Measurements from ENCODE around the gene TBC1D9B. TPM values are rescaled to one million over a fixed set of nuclear protein-coding genes. Genes with fewer than 3 reads are reported as not detected.

TBC1D9B gene
- total and polyA plus RNA-seq, 9 of the 15 experiments (the other 6 are each of a cell fraction or from before 2014, with no cell fraction given): 2.9 to 59.1 (median 33.5) TPM

GRCh38 chr5:179819296-179820126 is 88.2 kb downstream of the TBC1D9B start (continued):
- TF ChIP-seq ZNF696 (CRISPR knock-in tag; conservative IDR thresholded peaks at IDR 0.05) (no peak), ZNF507 (tag; conservative IDR thresholded peaks at IDR 0.05) (0 out of 2 replicates have a peak, but pooled peaks have one; percentile 29), MCM7 (IDR thresholded peaks at IDR 0.05) (no peak), TAF15 (IDR thresholded peaks at IDR 0.05; ENCODE audit: low read depth, low read length) (no peak), MYBL2 (IDR thresholded peaks at IDR 0.05; ENCODE audit: low read depth) (no peak), MYBL2 (CRISPR knock-in tag; IDR thresholded peaks at IDR 0.05; ENCODE audit: borderline replicate concordance) (no peak), TBL1XR1 (IDR thresholded peaks at IDR 0.05; ENCODE audit: low read length in 2 of 2) (no peak), ERF (CRISPR knock-in tag; IDR thresholded peaks at IDR 0.05) (peak; percentile 97), NKRF (IDR thresholded peaks at IDR 0.05; ENCODE audit: borderline replicate concordance) (peak; percentile 40; the same call in 1 of the 2 replicates), FOXA3 (CRISPR knock-in tag; conservative IDR thresholded peaks at IDR 0.05 in 1 of 2, IDR thresholded peaks at IDR 0.05 in 1 of 2) (no peak; a peak in 1 of 4 replicates), RBM14 (IDR thresholded peaks at IDR 0.05; ENCODE audit: borderline replicate concordance, insufficient read depth, low read depth, low read length) (no peak), HNRNPLL (IDR thresholded peaks at IDR 0.05; ENCODE audit: low read depth, low read length, poor library complexity, severe bottlenecking) (no peak), MCM2 (IDR thresholded peaks at IDR 0.05; ENCODE audit: low read depth) (no peak), ZNF395 (CRISPR knock-in tag; IDR thresholded peaks at IDR 0.05) (peak; percentile 95), ZNF77 (CRISPR knock-in tag; IDR thresholded peaks at IDR 0.05) (peak; percentile 80; the same call in 1 of the 2 replicates), RB1 (IDR thresholded peaks at IDR 0.05; ENCODE audit: low read depth) (peak; percentile 6; the same call in 1 of the 2 replicates), FOXK2 (conservative IDR thresholded peaks at IDR 0.05 in 1 of 2, IDR thresholded peaks at IDR 0.05 in 1 of 2; ENCODE audit: low read depth in 2 of 2) (no peak), XRCC5 (IDR thresholded peaks at IDR 0.05; ENCODE audit: low read depth, low read length) (no peak), MYC (IDR thresholded peaks at IDR 0.05; ENCODE audit: low read depth, low read length) (peak; percentile 97), MYC (CRISPR knock-in tag; IDR thresholded peaks at IDR 0.05; ENCODE audit: borderline replicate concordance, low read depth) (peak; percentile 88), CSDE1 (IDR thresholded peaks at IDR 0.05) (no peak), ZNF316 (IDR thresholded peaks at IDR 0.05) (peak; percentile 88), SMARCA4 (IDR thresholded peaks at IDR 0.05) (no peak)
- TF ChIP-seq, protein P1, sequence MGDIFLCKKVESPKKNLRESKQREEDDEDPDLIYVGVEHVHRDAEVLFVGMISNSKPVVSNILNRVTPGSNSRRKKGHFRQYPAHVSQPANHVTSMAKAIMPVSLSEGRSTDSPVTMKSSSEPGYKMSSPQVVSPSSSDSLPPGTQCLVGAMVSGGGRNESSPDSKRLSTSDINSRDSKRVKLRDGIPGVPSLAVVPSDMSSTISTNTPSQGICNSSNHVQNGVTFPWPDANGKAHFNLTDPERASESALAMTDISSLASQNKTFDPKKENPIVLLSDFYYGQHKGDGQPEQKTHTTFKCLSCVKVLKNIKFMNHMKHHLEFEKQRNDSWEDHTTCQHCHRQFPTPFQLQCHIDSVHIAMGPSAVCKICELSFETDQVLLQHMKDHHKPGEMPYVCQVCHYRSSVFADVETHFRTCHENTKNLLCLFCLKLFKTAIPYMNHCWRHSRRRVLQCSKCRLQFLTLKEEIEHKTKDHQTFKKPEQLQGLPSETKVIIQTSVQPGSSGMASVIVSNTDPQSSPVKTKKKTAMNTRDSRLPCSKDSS (IDR thresholded peaks at IDR 0.05; ENCODE audit: low read depth, partially characterized antibody): no peak

Measured in K562 (cell line).